ENCODE measurements around the gene CLDN19.

DNA sequence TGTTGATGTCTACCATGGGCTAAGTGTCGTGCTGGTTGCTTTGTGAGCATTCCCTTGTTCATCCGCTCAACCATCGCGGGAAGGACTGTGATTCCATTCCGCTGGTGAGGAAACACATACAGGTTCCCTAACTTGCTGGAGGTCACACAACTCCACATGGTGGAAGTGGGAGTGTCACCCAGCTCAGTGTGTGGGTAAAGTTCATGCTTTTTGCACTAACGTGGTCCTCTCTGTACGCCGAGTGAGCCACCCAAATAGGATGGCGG, 4.0 kb upstream of the CLDN19 start:
- TF ChIP-seq, protein P1, sequence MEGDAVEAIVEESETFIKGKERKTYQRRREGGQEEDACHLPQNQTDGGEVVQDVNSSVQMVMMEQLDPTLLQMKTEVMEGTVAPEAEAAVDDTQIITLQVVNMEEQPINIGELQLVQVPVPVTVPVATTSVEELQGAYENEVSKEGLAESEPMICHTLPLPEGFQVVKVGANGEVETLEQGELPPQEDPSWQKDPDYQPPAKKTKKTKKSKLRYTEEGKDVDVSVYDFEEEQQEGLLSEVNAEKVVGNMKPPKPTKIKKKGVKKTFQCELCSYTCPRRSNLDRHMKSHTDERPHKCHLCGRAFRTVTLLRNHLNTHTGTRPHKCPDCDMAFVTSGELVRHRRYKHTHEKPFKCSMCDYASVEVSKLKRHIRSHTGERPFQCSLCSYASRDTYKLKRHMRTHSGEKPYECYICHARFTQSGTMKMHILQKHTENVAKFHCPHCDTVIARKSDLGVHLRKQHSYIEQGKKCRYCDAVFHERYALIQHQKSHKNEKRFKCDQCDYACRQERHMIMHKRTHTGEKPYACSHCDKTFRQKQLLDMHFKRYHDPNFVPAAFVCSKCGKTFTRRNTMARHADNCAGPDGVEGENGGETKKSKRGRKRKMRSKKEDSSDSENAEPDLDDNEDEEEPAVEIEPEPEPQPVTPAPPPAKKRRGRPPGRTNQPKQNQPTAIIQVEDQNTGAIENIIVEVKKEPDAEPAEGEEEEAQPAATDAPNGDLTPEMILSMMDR (IDR thresholded peaks at IDR 0.05; ENCODE audit: low read depth, low read length) = no peak
- TF ChIP-seq EZH2phosphoT487 (IDR thresholded peaks at IDR 0.05; ENCODE audit: low read depth) = no peak

Data from OCI-LY3 (cell line).